Smooth muscle cell of the brain vasculature (primary cell): ENCODE results near the gene TMEM273.
"Not testable (repeated sequence)": the region's sequence is repeated elsewhere in the genome, so short reads cannot be mapped to it uniquely, and the experiment has no call there.

Experiments
- DNase-seq: peaks from one replicate; pipeline ENCODE4 v3.0.0-alpha.2; 2012; ENCODE audit warnings: low read depth, low spot score

TMEM273 gene

GRCh38 chr10:49205206-49205605, 17.0 kb upstream of the TMEM273 start:
- no peak for DNase-seq

GRCh38 chr10:49204119-49204518, 15.9 kb upstream of the TMEM273 start:
- DNase-seq, result no peak

GRCh38 chr10:49202266-49202665, 14.1 kb upstream of the TMEM273 start:
- no peak for DNase-seq

DNA sequence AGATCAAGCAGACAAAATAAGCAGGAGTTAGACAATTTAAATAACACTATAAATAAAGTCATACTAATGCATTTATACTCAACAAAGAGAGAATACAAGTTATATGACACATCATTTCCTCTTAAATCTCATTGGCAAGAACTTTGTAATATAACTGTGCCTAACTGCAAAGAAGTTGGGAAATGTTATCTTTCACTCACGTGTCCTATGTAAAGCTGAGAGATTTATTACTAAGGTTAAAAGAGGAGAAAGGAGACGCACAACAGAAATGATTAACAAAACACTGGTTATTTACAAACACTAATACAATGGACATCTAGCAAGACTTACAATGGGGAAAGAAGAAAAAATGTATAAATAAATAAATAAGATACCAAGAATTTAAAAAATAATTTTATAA, 12.7 kb upstream of the TMEM273 start:
- DNase-seq, result no peak

DNA sequence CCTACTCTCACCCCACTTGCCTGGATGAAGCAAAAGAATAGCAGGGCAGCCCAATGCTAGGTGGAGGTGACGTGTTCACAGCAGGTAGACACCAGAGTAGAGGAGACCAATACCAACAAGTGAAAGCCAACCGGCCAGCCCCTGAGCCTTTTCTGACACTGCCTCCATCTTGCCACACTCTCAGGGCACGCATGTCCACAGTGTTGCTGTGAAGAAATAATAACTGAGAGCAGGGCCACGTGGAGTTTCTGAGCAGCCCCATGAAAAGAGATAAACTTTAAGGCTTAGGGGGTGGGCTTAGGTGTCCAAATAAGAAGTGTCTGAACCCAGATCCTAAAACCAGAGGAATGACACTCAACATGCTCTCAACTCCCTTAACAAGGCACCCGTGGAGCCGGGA, 9.0 kb upstream of the TMEM273 start:
- DNase-seq, result no peak

DNA sequence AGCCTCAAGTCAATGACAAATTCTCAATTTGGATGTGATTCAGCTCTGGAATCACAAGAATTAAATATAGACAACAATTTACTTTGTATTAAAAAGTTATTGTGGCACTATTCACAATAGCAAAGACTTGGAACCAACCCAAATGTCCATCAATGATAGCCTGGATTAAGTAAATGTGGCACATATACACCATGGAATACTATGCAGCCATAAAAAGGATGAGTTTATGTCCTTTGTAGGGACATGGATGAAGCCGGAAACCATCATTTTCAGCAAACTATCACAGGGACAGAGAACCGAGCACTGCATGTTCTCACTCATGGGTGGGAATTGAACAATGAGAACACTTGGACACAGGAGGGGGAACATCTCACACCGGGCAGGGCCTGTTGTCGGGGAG, 7.7 kb upstream of the TMEM273 start:
- not testable (repeated sequence) for DNase-seq

DNA sequence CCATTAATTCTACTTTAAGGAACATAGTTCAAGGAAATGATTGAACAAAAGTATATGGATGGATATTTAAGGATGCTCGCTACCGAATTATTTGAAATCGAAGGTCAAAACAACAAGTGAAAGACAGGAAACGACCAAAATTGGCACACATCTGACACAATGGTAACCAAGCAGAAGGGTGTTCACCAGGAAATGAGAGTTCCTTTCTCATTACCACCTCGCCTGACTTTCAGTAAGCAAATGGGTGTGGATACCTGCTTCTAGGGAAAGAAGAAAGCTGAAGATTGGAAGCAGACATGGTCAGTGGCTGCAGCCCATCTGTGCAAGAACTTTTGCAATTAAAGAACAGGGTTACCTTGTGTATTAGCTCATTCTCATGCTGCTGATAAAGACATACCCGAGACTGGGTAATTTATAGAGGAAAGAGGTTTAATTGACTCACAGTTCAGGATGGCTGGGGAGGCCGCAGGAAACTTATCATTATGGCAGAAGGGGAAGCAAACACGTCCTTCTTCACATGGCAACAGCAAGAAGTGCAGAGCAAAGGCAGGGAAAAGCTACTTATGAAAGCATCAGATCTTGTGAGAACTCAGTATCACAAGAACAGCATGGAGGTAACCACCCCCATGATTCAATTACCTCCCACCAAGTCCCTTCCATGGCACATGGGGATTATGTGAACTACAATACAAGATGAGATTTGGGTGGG, 6.2 kb upstream of the TMEM273 start:
- DNase-seq, result no peak

GRCh38 chr10:49191349-49191748, 3.2 kb upstream of the TMEM273 start:
- DNase-seq, result no peak

DNA sequence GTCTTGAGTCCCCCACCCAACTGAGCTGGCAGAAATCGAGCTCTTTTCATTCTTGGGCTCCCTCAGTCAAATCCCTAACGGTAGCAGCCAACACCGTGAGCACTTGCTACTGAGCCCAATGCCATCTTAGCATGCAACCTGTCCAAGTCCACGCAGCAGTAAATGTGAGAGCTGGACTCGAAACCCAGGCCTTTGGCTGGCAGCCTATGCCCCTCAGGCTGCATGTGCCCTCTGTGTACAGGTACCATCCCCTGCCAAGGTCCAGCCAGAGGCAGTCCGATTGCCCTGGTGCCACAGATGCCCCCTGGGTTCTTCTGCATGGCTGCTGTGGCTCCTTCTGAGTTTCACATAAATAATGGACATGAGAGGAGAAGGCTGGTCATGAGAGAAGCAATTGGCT, 1.2 kb upstream of the TMEM273 start:
- no peak for DNase-seq

- DNase-seq, result no peak
These were observed 1.1 kb downstream of the TMEM273 start for GRCh38 chr10:49187044-49187484.

DNA sequence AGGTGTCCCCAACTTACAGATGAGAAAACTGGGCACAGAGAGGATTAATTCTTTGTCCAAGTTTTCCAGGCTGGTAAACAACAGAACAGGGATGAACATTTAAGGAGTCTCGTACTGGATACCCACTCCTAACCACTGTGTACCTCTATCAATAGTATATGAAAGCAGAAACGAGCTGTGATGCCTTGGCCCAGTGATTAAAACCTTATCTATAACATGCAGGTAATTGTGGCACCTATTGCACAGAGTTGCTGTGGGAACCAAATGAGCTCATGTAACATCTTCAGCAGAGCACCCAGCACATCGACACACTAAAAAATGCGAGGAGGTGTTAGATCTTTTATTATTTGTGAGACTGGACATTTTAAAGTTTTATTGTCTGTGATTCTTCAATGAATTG, 1.6 kb downstream of the TMEM273 start:
- DNase-seq, result no peak

GRCh38 chr10:49185213-49185612, 3.0 kb downstream of the TMEM273 start:
- no peak for DNase-seq

DNA sequence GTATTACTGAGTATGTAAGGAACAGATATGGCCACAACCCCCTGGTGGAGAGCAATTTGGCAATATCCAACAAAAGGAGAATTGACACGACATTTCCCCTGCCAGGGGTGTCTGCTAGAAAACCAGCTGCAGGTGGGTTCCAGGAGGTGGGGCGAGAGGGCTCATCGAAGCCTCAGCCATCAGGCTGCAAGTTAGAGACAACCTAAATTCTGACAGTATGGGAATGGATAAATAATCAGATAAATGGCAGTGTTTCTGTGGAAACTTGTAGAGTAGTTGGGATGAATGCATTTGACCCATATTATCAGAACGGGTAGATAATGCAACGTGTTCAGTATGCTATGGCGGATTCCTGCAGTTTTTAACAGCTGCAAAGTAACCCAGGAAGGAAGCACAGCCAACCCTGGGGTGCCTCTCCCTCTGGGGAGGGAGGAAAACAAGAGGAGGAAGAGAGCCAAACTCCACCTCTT, 3.5 kb downstream of the TMEM273 start:
- DNase-seq, result no peak

- DNase-seq, result no peak
These were observed 4.3 kb downstream of the TMEM273 start for GRCh38 chr10:49183596-49184542.

DNA sequence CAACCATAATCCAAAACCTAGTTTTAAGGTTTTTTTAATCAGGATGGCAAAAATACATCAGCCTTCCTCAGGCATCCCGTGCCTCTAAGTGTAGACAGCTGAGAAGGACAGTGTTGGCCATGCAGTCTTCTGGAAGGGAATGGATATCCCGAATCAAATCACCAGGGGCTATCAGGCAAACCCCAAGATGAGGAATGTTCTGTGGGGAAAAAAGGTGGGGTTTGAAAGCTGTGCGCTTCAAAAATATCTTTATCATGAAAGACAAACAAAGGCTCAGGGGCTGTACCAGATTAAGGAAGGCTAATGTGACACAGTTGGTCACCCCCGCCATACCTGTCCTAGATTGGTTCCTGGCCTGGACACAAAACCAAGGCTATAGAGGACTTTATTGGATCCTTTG, 5.4 kb downstream of the TMEM273 start:
- no peak for DNase-seq

GRCh38 chr10:49180444-49180860, 7.7 kb downstream of the TMEM273 start:
- DNase-seq, result no peak

GRCh38 chr10:49179699-49180443, 8.3 kb downstream of the TMEM273 start:
- DNase-seq, result no peak

DNA sequence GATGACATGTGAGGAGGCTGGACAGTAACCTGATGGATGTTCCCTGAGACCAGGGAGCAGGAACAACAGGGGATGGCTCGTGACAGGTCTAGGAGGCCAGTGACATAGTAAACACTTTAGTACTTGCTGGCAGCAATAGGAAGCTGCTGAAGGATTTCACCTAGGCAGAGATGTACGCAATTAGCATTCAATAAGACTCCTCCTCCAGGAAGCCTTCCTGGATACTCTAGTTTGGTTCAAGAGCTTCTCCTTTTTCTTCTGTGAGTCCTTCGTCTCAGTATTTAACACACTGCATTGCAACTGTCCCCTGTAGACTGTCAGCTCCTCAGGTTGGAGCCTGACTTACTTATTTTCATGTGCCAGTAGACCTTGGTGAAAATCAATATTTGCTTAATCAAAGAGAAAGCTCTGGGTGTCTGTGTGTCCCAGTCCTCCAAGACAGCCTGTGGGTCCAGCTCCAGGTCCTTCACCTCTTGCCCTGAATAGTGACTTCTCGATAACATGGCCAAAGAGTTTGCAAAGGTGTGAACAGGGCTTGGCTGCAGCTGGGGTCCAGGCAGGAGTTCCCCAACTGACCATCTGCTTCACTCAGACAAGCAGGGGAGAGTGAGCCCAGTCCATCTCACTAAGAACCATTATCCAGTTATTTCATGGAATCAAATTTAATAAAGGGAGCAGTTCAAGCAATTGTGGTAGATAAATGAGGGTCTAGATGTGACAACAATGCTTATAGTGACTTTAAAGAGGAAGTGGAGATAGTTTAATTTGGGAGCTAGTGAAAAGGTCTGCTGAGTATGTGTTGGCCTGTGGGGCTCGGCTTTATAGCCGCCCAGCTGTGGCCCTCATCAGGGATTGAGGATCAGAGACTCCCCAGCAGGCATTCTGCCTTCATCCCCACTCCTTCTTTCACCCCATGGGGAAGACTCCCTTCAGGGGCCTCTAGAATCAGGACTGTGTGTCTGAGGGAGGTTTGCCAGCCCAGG, 9.4 kb downstream of the TMEM273 start:
- no peak for DNase-seq

- DNase-seq, result no peak
These were observed 10.5 kb downstream of the TMEM273 start for GRCh38 chr10:49177391-49178355.
